Measurements from ENCODE around the gene LRRC45. TPM values are rescaled to one million over a fixed set of nuclear protein-coding genes. Genes with fewer than 3 reads are reported as not detected.
A peak's percentile ranks its signal among the peaks of the same experiment; 100 is the strongest.

LRRC45 gene
- total and polyA plus RNA-seq, 8 donors, result 12.0 to 23.2 (median 17.6) TPM

DNA sequence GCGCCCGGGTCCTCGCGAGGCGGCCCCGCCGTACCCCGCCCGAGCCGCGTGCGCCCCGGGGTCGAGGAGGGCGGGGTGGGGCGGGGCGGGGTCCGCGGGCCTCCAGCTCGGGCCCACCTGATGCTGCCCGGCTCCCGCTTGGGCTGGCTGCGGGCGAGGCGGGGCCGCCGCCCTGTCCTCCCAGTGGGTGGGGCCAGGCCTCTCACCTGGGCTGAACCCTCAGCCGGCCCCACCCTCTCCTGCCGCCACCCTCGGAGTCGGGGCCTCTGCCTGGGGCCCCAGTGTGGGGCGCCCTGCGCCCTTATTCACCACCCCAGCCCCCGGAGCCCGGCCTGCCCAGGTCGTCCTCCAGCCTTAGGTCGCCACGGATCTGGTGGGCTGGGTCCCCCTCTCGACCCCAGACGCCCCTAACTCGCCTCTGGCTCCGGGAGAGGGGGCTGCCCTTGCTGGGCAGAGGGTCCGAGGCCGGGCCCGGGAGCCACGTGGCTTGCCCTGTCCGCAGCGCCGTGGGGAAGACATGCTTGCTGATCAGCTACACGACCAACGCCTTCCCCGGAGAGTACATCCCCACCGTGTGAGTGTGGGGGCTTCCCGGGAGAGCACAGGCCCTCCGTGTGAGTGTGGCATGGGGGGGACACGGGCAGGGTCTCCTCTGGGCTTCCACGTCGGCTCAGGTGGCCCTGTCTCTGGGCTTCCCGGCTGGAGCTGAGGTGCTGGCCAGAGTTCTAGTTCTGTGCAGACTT is 9.0 kb downstream of the LRRC45 start:
- peak in 1 of 4 donors; percentile 86 for DNase-seq
- peaks cover 0 to 12% of the 10 kb centered on the region in 2 donors for H3K27me3 ChIP-seq
- peaks cover 14 to 44% of the 10 kb centered on the region in 2 donors for H3K4me1 ChIP-seq
- TF ChIP-seq, protein P1, sequence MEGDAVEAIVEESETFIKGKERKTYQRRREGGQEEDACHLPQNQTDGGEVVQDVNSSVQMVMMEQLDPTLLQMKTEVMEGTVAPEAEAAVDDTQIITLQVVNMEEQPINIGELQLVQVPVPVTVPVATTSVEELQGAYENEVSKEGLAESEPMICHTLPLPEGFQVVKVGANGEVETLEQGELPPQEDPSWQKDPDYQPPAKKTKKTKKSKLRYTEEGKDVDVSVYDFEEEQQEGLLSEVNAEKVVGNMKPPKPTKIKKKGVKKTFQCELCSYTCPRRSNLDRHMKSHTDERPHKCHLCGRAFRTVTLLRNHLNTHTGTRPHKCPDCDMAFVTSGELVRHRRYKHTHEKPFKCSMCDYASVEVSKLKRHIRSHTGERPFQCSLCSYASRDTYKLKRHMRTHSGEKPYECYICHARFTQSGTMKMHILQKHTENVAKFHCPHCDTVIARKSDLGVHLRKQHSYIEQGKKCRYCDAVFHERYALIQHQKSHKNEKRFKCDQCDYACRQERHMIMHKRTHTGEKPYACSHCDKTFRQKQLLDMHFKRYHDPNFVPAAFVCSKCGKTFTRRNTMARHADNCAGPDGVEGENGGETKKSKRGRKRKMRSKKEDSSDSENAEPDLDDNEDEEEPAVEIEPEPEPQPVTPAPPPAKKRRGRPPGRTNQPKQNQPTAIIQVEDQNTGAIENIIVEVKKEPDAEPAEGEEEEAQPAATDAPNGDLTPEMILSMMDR (IDR thresholded peaks at IDR 0.05), result no peak
- H3K36me3 ChIP-seq, result peaks cover 0 to 13% of the 10 kb centered on the region in 2 donors
- peak overlapping the region; percentile 5 to 22 for H3K4me3 ChIP-seq
- peak; percentile 62 for ATAC-seq
- no peaks in the 10 kb centered on the region for H3K9me3 ChIP-seq
- no peak overlapping the region for H3K27ac ChIP-seq
- intact Hi-C loops (cut with DNase I), result loop anchor here in 1 of 2 donors (2.0 kb wide), 1 partner anchor 123 kb away; no protein-coding TSS in a partner anchor

DNA sequence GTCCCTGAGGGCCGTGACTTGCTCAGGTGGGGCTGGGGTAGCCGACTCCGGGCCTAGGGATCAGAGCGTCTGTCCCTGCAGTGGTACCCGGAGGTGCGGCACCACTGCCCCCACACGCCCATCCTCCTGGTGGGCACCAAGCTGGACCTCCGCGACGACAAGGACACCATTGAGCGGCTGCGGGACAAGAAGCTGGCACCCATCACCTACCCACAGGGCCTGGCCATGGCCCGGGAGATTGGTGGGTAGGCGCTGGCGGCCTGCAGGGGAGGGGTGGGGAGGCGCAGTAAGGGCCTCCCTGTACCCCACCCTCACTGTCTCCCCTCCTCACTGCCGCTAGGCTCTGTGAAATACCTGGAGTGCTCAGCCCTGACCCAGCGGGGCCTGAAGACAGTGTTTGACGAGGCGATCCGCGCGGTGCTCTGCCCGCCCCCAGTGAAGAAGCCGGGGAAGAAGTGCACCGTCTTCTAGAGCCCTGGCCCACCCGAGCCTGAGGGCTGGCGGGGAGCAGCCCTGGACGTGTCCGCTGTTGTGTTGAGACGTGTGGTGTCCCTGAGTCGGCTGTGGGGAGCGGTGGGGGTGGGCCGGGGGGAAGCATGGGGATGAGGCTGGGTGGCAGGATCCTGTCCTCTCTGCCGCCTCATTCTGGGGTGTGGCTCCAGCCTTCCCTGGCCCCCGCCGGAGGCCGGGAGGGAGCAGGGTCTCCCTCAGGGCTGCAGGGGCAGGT is 10.4 kb downstream of the LRRC45 start:
- Histone ChIP-seq H3K27me3 (peaks cover 0 to 12% of the 10 kb centered on the region in 2 donors), H3K4me3 (no peak overlapping the region), H3K27ac (no peak overlapping the region), H3K4me1 (peaks cover 18 to 54% of the 10 kb centered on the region in 2 donors), H3K9me3 (no peaks in the 10 kb centered on the region), H3K36me3 (peaks cover 0 to 2% of the 10 kb centered on the region in 2 donors)
- intact Hi-C loops (cut with DNase I), result no loop called here
- TF ChIP-seq, protein P1 (IDR thresholded peaks at IDR 0.05), result no peak
- ATAC-seq (no peak), DNase-seq (no peak)

DNA sequence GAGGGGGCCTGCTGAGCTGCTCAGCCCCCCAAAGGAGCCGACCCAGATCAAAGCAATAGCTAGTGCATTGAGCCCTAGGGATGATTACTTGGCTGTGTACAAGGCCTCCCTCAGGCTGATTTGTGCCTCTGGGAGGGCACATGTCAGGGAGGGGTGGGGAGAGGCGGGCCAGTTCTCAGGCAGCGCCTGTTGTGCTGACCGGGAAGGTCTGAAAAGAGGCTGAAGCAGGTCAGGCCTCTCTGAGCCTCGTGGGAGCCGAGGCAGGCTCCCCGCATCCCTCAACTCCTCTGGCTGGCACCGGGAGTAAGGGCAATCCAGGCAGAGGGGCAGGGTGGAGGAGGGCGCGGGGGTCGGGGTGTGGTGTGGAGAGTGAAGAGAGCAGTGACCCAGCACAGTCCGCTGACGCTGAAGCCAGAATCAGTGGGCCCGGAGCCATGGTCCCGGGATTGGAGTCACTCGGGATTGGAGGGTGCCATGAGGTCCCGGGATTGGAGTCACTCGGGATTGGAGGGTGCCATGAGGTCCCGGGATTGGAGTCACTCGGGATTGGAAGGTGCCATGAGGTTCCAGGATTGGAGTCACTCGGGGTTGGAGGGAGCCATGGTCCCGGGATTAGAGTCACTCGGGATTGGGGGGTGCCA is 11.4 kb downstream of the LRRC45 start:
- Histone ChIP-seq H3K4me1 (peaks cover 18 to 56% of the 10 kb centered on the region in 2 donors), H3K27me3 (peaks cover 0 to 12% of the 10 kb centered on the region in 2 donors), H3K9me3 (no peaks in the 10 kb centered on the region), H3K27ac (no peak overlapping the region), H3K4me3 (no peak overlapping the region), H3K36me3 (no peaks in the 10 kb centered on the region)
- intact Hi-C loops (cut with DNase I), result no loop called here
- ATAC-seq (no peak), DNase-seq (no peak)
- TF ChIP-seq, protein P1 (IDR thresholded peaks at IDR 0.05), result no peak

DNA sequence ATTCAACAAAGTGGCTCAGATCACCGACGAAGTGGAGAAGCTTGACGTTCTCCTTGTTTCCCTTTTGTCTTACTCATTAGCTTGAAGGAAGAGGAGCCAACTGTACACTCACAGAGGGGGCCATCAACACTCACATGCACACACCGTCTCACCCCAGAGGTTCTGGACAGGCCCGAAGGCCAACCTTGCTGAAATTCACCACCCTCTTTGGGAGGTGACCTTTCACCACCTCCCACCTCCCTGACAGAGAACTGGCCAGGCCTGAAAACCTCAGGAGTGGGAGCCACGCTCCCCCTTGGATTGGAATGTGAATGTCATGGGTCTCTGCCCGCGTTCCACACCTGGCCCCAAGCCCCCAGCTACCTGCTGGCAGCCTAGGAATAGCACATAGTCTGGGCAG is 12.4 kb downstream of the LRRC45 start:
- TF ChIP-seq, protein P1 (IDR thresholded peaks at IDR 0.05), result no peak
- intact Hi-C loops (cut with DNase I), result no loop called here
- no peak overlapping the region for H3K4me3 ChIP-seq
- peaks cover 13 to 46% of the 10 kb centered on the region in 2 donors for H3K4me1 ChIP-seq
- ATAC-seq, result no peak
- H3K36me3 ChIP-seq, result no peaks in the 10 kb centered on the region
- no peaks in the 10 kb centered on the region for H3K9me3 ChIP-seq
- peaks cover 0 to 12% of the 10 kb centered on the region in 2 donors for H3K27me3 ChIP-seq
- no peak overlapping the region for H3K27ac ChIP-seq
- no peak for DNase-seq
